ENCODE measurements around the gene CFDP1.

- TF ChIP-seq CTCF (IDR thresholded peaks at IDR 0.05) (no peak), POLR2A (IDR thresholded peaks at IDR 0.05) (no peak)
Measured at GRCh38 chr16:75429621-75430403, 3.5 kb downstream of the CFDP1 start.
